ENCODE results near the gene AQP6.

Gene AQP6

GRCh38 chr12:49956663-49957569 is 15.8 kb upstream of the AQP6 start:
- DNase-seq (ENCODE audit: low spot score): no peak

GRCh38 chr12:49957570-49957967 is 15.2 kb upstream of the AQP6 start:
- DNase-seq (ENCODE audit: low spot score): no peak

GRCh38 chr12:49959685-49960473 is 12.9 kb upstream of the AQP6 start:
- no peak for DNase-seq (ENCODE audit: low spot score)

- no peak for DNase-seq (ENCODE audit: low spot score)
These were observed 12.2 kb upstream of the AQP6 start for GRCh38 chr12:49960474-49961110.

GRCh38 chr12:49961111-49961922 is 11.4 kb upstream of the AQP6 start, which contains the start of gene AQP5:
AQP5 (plus strand) TSS chr12:49961872; CDS start chr12:49962018, 146 bp downstream.
- DNase-seq (ENCODE audit: low spot score): no peak

GRCh38 chr12:49961993-49962764 is 10.6 kb upstream of the AQP6 start:
- no peak for DNase-seq (ENCODE audit: low spot score)

- no peak for DNase-seq (ENCODE audit: low spot score)
These were observed 9.6 kb upstream of the AQP6 start for GRCh38 chr12:49962861-49963765.

GRCh38 chr12:49963976-49964815 is 8.6 kb upstream of the AQP6 start:
- no peak for DNase-seq (ENCODE audit: low spot score)

- DNase-seq (ENCODE audit: low spot score): no peak
These were observed 7.7 kb upstream of the AQP6 start for GRCh38 chr12:49964849-49965624.

- no peak for DNase-seq (ENCODE audit: low spot score)
These were observed 6.9 kb upstream of the AQP6 start for GRCh38 chr12:49965836-49966235.

- DNase-seq (ENCODE audit: low spot score): no peak
These were observed 6.2 kb upstream of the AQP6 start for GRCh38 chr12:49966511-49967041.

GRCh38 chr12:49967042-49967776 is 5.5 kb upstream of the AQP6 start:
- DNase-seq (ENCODE audit: low spot score): peak; percentile 82

- DNase-seq (ENCODE audit: low spot score): no peak
These were observed 4.9 kb upstream of the AQP6 start for GRCh38 chr12:49967777-49968250.

GRCh38 chr12:49968471-49968870 is 4.3 kb upstream of the AQP6 start:
- DNase-seq (ENCODE audit: low spot score): no peak

- no peak for DNase-seq (ENCODE audit: low spot score)
These were observed 3.7 kb upstream of the AQP6 start for GRCh38 chr12:49969027-49969426.

GRCh38 chr12:49969651-49970429 is 2.9 kb upstream of the AQP6 start:
- DNase-seq (ENCODE audit: low spot score): no peak

Measured in cerebellar cortex (tissue), 1 donor.